ENCODE measurements around the gene PEX14. TPM values are rescaled to one million over a fixed set of nuclear protein-coding genes. Genes with fewer than 3 reads are reported as not detected.

The PEX14 gene
- total RNA-seq, 1 donor from 2014 or later, result 27.4 TPM

GRCh38 chr1:10438677-10439163 lies 36.0 kb upstream of the PEX14 start:
- TF ChIP-seq, protein P1, sequence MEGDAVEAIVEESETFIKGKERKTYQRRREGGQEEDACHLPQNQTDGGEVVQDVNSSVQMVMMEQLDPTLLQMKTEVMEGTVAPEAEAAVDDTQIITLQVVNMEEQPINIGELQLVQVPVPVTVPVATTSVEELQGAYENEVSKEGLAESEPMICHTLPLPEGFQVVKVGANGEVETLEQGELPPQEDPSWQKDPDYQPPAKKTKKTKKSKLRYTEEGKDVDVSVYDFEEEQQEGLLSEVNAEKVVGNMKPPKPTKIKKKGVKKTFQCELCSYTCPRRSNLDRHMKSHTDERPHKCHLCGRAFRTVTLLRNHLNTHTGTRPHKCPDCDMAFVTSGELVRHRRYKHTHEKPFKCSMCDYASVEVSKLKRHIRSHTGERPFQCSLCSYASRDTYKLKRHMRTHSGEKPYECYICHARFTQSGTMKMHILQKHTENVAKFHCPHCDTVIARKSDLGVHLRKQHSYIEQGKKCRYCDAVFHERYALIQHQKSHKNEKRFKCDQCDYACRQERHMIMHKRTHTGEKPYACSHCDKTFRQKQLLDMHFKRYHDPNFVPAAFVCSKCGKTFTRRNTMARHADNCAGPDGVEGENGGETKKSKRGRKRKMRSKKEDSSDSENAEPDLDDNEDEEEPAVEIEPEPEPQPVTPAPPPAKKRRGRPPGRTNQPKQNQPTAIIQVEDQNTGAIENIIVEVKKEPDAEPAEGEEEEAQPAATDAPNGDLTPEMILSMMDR (IDR thresholded peaks at IDR 0.05; ENCODE audit: insufficient read depth, low read length, poor library complexity, severe bottlenecking), result no peak

GRCh38 chr1:10440305-10440704 lies 34.4 kb upstream of the PEX14 start:
- Histone ChIP-seq H3K4me3 (ENCODE audit: low read depth, low read length) (no peak overlapping the region), H3K27me3 (ENCODE audit: control insufficient read depth, insufficient read depth, low read length) (no peaks in the 10 kb centered on the region), H3K36me3 (ENCODE audit: control insufficient read depth, insufficient read depth, low read length) (no peaks in the 10 kb centered on the region)
- no peak for DNase-seq (ENCODE audit: low read depth)
- TF ChIP-seq, protein P1 (IDR thresholded peaks at IDR 0.05; ENCODE audit: insufficient read depth, low read length, poor library complexity, severe bottlenecking), result no peak

More at GRCh38 chr1:10438677-10439163, 36.0 kb upstream of the PEX14 start:
- H3K36me3 ChIP-seq (ENCODE audit: control insufficient read depth, insufficient read depth, low read length), result no peaks in the 10 kb centered on the region
- no peak for DNase-seq (ENCODE audit: low read depth)
- no peaks in the 10 kb centered on the region for H3K27me3 ChIP-seq (ENCODE audit: control insufficient read depth, insufficient read depth, low read length)
- H3K4me3 ChIP-seq (ENCODE audit: low read depth, low read length), result no peak overlapping the region

- DNase-seq (ENCODE audit: low read depth), result no peak
- no peaks in the 10 kb centered on the region for H3K36me3 ChIP-seq (ENCODE audit: control insufficient read depth, insufficient read depth, low read length)
- H3K27me3 ChIP-seq (ENCODE audit: control insufficient read depth, insufficient read depth, low read length), result no peaks in the 10 kb centered on the region
- TF ChIP-seq, protein P1 (IDR thresholded peaks at IDR 0.05; ENCODE audit: insufficient read depth, low read length, poor library complexity, severe bottlenecking), result no peak
- no peak overlapping the region for H3K4me3 ChIP-seq (ENCODE audit: low read depth, low read length)
Observed at GRCh38 chr1:10440794-10441193, 34.0 kb upstream of the PEX14 start.

- no peak for DNase-seq (ENCODE audit: low read depth)
Observed at GRCh38 chr1:10444248-10444647, 30.5 kb upstream of the PEX14 start.

GRCh38 chr1:10444795-10445397 lies 29.9 kb upstream of the PEX14 start:
- H3K36me3 ChIP-seq (ENCODE audit: control insufficient read depth, insufficient read depth, low read length), result no peaks in the 10 kb centered on the region
- no peaks in the 10 kb centered on the region for H3K27me3 ChIP-seq (ENCODE audit: control insufficient read depth, insufficient read depth, low read length)
- no peak overlapping the region for H3K4me3 ChIP-seq (ENCODE audit: low read depth, low read length)
- DNase-seq (ENCODE audit: low read depth), result no peak
- TF ChIP-seq, protein P1 (IDR thresholded peaks at IDR 0.05; ENCODE audit: insufficient read depth, low read length, poor library complexity, severe bottlenecking), result no peak

More at GRCh38 chr1:10444248-10444647, 30.5 kb upstream of the PEX14 start:
- Histone ChIP-seq H3K4me3 (ENCODE audit: low read depth, low read length) (no peak overlapping the region), H3K27me3 (ENCODE audit: control insufficient read depth, insufficient read depth, low read length) (no peaks in the 10 kb centered on the region), H3K36me3 (ENCODE audit: control insufficient read depth, insufficient read depth, low read length) (no peaks in the 10 kb centered on the region)
- TF ChIP-seq, protein P1 (IDR thresholded peaks at IDR 0.05; ENCODE audit: insufficient read depth, low read length, poor library complexity, severe bottlenecking), result no peak
